C4-2B (cell line): Measurements from ENCODE around the gene MAB21L2.

ENCODE experiments used
- H3K27ac ChIP-seq: fragments of 450-650 bp; 2 replicates; pipeline ENCODE4 v1.5.1; 2017
- CTCF ChIP-seq: fragments of 450-650 bp; conservative IDR thresholded peaks from 2 replicates; pipeline ENCODE4 v1.5.1; 2017; ENCODE audit warnings: mild to moderate bottlenecking
- ZFX ChIP-seq: fragments of 450-650 bp; IDR thresholded peaks from 2 replicates; pipeline ENCODE4 v1.6.1; 2017

The MAB21L2 gene

GRCh38 chr4:150577796-150578195, 4.2 kb upstream of the MAB21L2 start:
- no peak overlapping the region for H3K27ac ChIP-seq
- no peak for TF ChIP-seq ZFX
- no peak for TF ChIP-seq CTCF

- TF ChIP-seq ZFX (no peak), CTCF (no peak)
- no peak overlapping the region for H3K27ac ChIP-seq
Measured at GRCh38 chr4:150578745-150579501, 3.0 kb upstream of the MAB21L2 start.

- TF ChIP-seq CTCF (no peak), ZFX (no peak)
- no peak overlapping the region for H3K27ac ChIP-seq
Measured at GRCh38 chr4:150579551-150580234, 2.3 kb upstream of the MAB21L2 start.

GRCh38 chr4:150580306-150580705, 1.6 kb upstream of the MAB21L2 start:
- no peak overlapping the region for H3K27ac ChIP-seq

GRCh38 chr4:150581056-150581605, 820 bp upstream of the MAB21L2 start:
- TF ChIP-seq ZFX (no peak), CTCF (no peak)
- no peak overlapping the region for H3K27ac ChIP-seq

More at GRCh38 chr4:150580306-150580705, 1.6 kb upstream of the MAB21L2 start:
- TF ChIP-seq ZFX = no peak
- TF ChIP-seq CTCF = no peak

- no peak for TF ChIP-seq CTCF
- no peak for TF ChIP-seq ZFX
- H3K27ac ChIP-seq = no peak overlapping the region
Measured at GRCh38 chr4:150581641-150582051, 305 bp upstream of the MAB21L2 start.

- no peak overlapping the region for H3K27ac ChIP-seq
- TF ChIP-seq ZFX (no peak), CTCF (no peak)
Measured at GRCh38 chr4:150582873-150583286, 929 bp downstream of the MAB21L2 start.
